ENCODE results near the gene IMPA2.
"Not testable (repeated sequence)": the region's sequence is repeated elsewhere in the genome, so short reads cannot be mapped to it uniquely, and the experiment has no call there.

Gene IMPA2

DNA sequence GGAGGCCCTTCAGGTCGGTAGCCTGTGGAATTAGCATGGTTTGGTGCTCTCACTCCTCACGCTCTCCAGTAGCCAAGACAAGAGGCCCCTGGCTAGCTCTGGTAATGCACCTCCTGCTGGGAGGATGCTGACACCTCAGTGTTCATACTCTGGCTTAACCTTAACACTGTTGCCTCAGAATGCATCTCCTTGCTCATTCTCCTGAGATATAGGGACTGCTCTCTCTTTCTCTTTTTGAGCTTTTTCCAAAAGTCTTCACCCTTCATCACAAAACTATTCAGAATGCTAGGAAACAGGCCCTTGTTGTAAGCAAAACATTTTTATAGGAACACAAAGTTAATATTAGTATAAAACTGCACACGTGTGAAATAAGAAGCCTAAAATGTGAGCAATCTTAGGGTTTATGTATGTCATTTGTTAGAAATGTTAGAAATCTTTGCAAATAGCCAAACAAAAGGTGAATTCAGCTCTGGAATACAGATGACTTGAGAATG, 17.3 kb upstream of the IMPA2 start:
- no peak for DNase-seq

DNA sequence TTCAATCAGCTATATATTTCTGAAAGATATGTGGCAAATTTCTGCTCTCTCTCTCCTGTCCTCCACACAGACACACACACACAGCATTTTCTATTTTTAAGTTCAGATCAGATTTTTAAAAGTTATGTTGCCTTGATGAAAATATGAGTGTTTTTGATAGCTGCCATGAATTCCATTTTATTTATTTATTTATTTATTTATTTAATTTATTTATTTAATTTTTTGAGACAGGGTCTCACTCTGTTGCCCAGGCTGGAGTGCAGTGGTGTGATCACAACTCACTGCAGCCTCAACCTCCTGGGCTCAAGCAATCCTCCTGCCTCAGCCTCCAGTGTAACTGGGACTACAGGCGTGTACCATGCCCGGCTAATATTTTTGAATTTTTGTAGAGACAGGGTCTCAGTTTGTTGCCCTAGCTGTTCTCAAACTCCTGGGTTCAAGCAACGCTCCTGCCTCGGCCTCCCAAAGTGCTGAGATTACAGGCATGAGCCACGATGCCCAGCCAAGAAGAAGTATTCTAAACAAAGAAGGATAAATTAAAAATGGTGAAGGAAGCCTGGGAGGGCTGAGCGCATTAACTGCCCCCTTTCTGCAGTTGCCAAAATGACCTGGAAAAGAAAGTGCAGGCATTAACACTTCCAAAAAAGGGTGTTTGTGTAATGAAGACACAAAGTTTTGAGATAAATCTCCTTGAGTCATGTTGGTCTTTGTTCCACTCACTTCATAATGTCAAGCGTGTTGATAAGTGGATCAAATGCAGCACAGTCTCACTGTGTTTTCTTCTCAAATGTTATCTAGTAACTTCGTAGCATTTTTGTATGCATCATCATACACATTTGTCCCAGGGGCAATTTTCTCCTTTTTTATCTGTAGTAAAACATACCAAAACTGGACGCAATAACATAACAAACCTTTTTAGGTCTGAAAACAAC, 11.1 kb upstream of the IMPA2 start:
- DNase-seq: no peak

- DNase-seq: not testable (repeated sequence)
Observed at GRCh38 chr18:11970836-11971226, 10.5 kb upstream of the IMPA2 start.

GRCh38 chr18:11972371-11973174, 8.7 kb upstream of the IMPA2 start:
- no peak for DNase-seq

- DNase-seq: no peak
Observed at GRCh38 chr18:11974741-11975325, 6.5 kb upstream of the IMPA2 start.

DNA sequence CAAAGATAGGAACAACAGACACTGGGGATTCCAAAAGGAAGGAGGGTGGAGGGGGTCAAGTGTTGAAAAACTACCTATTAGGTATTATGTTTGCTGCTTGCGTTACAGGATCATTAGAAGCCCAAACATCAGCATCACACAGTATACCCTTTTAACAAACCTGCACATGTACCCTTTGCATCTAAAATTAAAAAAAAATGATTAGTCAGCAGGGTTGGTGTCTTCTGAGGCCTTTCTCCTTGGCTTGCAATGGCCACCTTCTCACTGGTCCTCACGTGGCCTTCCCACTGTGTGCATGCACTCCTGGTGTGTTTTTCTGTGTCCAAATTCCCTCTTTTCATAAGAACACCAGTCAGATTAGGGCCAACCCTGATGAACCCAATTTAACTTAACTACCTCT, 5.6 kb upstream of the IMPA2 start:
- no peak for DNase-seq

- no peak for DNase-seq
Observed at GRCh38 chr18:11976315-11977152, 4.8 kb upstream of the IMPA2 start.

GRCh38 chr18:11977153-11977466, 4.2 kb upstream of the IMPA2 start:
- no peak for DNase-seq

DNA sequence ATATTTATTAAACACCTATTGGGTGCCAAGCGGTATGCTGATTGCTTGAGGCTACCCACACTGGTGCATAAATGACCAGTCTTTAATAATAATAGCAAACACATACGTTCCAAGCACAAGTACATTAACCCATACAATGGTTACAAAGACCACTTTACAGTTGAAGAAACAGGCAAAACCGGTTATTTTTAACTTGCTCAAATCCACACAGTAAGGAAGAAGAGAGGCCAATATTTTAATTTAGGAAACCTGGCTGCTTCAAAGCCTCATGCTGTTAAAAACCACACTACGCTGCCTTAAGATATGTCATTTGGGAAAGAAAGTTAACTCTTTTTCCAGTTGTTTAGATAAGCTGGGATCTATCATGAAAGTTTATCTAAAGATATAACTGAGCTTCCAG, 2.4 kb upstream of the IMPA2 start:
- DNase-seq: no peak

DNA sequence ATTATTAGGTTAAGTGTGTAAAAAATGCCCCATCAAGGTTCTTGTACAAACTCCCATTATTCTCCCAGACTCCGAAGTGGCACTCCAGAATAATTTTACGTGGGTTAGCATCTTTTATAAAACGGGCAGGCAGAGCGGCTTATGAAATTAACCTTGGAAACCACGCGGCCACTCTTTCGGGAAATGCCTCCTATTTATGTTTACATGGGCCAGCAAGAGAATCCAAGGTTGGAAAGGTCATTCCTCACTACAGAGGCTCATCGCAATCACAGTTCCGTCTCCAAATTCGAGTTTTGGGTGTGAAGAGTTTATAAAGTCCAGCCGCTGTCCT, 1.2 kb upstream of the IMPA2 start:
- no peak for DNase-seq

DNA sequence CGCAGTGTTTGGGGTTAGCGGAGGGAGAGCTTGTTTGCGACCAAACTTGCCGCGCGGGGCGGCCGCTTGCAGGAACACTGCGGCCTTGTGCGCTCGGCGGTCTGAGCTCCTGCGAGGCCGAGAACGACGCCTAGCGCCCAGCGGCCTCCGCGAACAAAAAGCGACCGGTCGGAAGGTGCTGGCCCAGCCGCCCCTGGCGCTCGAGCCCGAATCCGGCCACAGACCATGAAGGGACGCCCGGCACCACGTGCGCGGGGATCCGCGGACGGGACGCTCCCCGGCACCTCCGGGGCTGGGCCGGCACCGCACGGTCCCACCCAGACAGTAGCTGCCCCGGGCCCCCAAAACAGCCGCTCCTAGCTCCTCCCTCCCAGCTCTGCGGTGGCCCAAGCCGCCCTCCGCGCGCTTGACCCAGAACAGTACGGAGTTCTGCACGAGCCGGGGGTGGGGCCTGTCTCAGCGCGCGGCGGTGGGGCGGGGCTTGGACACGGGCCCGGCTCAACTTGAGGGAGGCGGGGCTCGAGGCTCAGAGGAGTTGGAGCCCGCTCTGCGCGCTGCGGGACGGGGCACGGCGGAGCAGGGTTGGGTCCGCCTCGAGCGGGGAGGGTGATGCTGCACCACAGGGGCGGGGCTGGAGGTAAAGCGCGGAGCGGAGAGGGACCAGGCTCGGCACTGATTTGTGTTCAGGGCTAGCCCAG, 664 bp upstream of the IMPA2 start:
- DNase-seq: peak; percentile 98

DNA sequence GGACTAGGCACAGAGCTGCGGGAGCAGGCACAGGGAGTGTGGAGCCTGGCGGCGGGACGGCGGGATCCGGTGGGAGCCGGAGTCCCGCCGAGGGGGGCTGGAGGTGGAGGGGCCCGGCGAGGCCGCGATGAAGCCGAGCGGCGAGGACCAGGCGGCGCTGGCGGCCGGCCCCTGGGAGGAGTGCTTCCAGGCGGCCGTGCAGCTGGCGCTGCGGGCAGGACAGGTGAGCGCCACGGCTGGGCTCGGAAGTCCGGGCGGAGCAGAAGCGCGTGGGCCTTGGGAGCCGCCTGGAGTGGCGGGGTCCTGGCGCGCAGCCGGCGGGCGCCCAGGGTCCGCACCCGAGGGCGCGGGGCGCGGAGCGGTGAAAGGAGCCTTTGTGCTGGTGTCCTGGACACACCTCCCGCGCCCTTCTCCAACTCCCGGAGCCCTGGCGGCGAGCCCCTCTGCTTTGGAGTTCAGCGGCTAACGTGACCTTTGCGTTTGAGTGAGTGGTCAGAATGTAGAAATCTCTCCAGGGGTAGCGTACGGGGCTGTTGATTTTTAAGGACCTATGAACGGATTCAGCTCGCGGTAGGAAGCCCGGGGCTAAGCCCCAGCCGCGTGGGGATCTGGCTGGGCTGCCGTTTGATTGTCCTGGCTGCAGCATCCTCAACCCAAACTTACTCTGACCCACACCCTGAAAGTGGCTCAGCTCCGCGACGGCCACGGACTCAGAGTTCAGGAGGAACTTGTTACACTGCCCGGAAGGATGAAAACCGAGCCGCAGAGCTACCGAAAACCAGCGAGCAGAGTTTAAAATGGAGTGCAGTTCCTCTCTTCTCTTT, 448 bp downstream of the IMPA2 start:
- peak; percentile 13 for DNase-seq

DNA sequence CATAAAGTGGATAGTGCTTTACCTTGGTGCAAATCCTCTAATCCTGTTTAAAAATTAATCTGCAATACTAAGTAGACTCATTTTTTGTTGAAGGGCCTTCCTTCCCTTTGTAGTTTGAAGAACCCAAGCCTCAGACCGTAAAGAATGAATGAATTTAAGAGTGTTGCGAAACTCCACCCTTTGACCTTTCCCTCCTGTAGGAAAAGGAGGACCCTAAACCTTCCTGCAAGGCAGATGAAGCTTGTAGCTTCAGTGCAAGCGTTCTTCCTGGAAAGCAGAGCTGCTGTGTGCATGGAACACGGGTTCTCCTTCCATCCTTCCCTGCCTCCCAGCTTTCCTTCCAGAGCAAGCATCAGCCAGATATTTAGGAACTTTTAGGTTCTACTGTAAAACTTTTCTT, 1.7 kb downstream of the IMPA2 start:
- DNase-seq: no peak

- DNase-seq: no peak
Observed at GRCh38 chr18:11983592-11983991, 2.3 kb downstream of the IMPA2 start.

GRCh38 chr18:11984091-11984490, 2.8 kb downstream of the IMPA2 start:
- DNase-seq: no peak

- no peak for DNase-seq
Observed at GRCh38 chr18:11985586-11985985, 4.3 kb downstream of the IMPA2 start.

- no peak for DNase-seq
Observed at GRCh38 chr18:11986061-11986460, 4.8 kb downstream of the IMPA2 start.

GRCh38 chr18:11987527-11987926, 6.2 kb downstream of the IMPA2 start:
- no peak for DNase-seq

DNA sequence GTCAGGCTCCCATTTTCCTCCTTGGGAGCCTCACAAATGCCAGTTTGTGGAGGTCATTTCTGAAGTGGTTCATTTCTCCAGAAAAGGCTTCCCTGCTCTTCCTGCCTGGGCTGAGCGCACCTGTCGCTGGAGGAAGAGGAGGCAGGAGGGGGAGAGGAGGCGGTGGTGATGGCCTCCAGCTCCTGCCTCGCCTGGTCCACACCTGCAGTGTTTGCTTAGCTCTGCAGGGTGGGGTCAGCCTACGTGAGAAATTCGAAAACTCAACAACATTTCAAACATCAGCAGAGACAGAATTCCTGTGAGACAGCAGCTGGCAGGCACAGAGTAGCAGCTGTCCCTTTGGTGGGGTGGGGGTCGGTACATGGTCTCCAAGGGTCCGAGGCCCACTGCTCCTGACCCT, 7.9 kb downstream of the IMPA2 start:
- no peak for DNase-seq

DNA sequence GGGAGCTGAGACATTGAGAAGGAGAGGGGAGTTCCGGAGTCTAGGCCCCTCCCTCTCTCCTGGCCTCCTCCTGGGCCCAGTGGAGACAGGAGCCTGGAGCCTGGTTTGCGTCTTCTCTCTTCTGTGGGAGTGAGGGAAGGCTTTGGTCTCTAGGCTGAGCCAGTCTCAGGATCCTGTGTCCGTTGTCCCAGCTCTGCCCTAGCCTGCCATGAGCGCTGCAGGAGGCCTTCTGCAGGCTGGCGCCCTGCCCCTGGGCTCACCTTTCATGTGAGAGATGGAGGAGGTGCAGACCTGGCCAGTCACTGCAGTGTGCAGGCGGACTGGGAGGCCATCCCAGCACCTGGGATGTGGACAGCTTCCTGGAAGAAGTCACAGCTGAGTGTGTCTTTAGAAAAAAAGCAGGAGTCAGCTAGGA, 8.7 kb downstream of the IMPA2 start:
- no peak for DNase-seq

DNA sequence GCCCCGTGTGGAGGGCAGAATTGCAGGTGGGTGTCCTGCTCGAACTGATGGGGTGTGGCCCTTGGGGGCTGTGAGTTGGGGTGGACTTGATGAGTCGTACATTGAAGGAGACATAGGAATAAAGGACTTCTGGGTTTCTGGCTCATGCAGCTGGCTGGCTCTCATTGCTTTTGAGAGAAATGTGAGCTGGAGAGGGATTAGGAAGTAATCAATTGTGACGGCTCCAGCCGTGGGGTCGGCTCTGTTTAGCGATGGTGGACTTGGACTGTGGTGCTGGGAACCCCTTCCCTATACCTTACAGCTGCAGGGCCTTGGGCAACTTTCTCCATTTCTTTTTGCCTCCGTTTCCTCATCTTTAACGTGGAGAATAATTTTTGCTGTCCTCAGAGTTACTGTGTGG, 9.2 kb downstream of the IMPA2 start:
- no peak for DNase-seq
